ENCODE data around the gene RNF146.
"Not testable (repeated sequence)": the region's sequence is repeated elsewhere in the genome, so short reads cannot be mapped to it uniquely, and the experiment has no call there.

The RNF146 gene

GRCh38 chr6:127266178-127266891 lies at the start of gene RNF146:
RNF146 (plus strand) TSS chr6:127266864; CDS start chr6:127280339, 13,475 bp downstream.
- DNase-seq = peak; percentile 68

- DNase-seq = no peak
Observed at GRCh38 chr6:127219869-127220268, 46.8 kb upstream of the RNF146 start.

- DNase-seq = no peak
Observed at GRCh38 chr6:127221201-127221600, 45.5 kb upstream of the RNF146 start.

GRCh38 chr6:127222418-127222817 lies 44.2 kb upstream of the RNF146 start:
- DNase-seq = no peak

- DNase-seq = no peak
Observed at GRCh38 chr6:127225497-127225896, 41.2 kb upstream of the RNF146 start.

GRCh38 chr6:127233819-127234218 lies 32.8 kb upstream of the RNF146 start:
- DNase-seq = not testable (repeated sequence)

GRCh38 chr6:127243501-127243900 lies 23.2 kb upstream of the RNF146 start:
- no peak for DNase-seq

GRCh38 chr6:127247114-127248096 lies 19.3 kb upstream of the RNF146 start:
- DNase-seq = no peak

- no peak for DNase-seq
Observed at GRCh38 chr6:127249621-127250020, 17.0 kb upstream of the RNF146 start.

GRCh38 chr6:127255286-127255685 lies 11.4 kb upstream of the RNF146 start:
- DNase-seq = no peak

GRCh38 chr6:127262896-127263295 lies 3.8 kb upstream of the RNF146 start:
- no peak for DNase-seq

- no peak for DNase-seq
Observed at GRCh38 chr6:127263481-127263880, 3.2 kb upstream of the RNF146 start.

- peak; percentile 39 for DNase-seq
Observed at GRCh38 chr6:127266892-127267645, 405 bp downstream of the RNF146 start.

GRCh38 chr6:127267646-127268625 lies 1.3 kb downstream of the RNF146 start:
- DNase-seq = peak; percentile 37

GRCh38 chr6:127272576-127272975 lies 5.9 kb downstream of the RNF146 start:
- DNase-seq = no peak

- no peak for DNase-seq
Observed at GRCh38 chr6:127273499-127273898, 6.8 kb downstream of the RNF146 start.

- no peak for DNase-seq
Observed at GRCh38 chr6:127276331-127276730, 9.7 kb downstream of the RNF146 start.

- DNase-seq = no peak
Observed at GRCh38 chr6:127277878-127278843, 11.5 kb downstream of the RNF146 start.

GRCh38 chr6:127279815-127280214 lies 13.2 kb downstream of the RNF146 start:
- DNase-seq = no peak

GRCh38 chr6:127282184-127282583 lies 15.5 kb downstream of the RNF146 start:
- DNase-seq = no peak

- DNase-seq = no peak
Observed at GRCh38 chr6:127288705-127289104, 22.0 kb downstream of the RNF146 start.
